Subcutaneous abdominal adipose tissue (tissue), 5 donors: Measurements from ENCODE around the gene SURF4.

Experiments
- H3K27ac ChIP-seq: one replicate; pipeline ENCODE4 v1.7.0; 2013; ENCODE audit warnings: low read depth, mild to moderate bottlenecking, inconsistent platforms, low read length, moderate library complexity
- H3K27me3 ChIP-seq, 5 donors: one replicate each; pipeline ENCODE4 v1.7.0; 2013; ENCODE audit warnings: low read length in 5 of 5, inconsistent platforms in 1 of 5; ENCODE audit not compliant: control insufficient read depth in 5 of 5, insufficient read depth in 4 of 5
- H3K36me3 ChIP-seq, 5 donors: one replicate each; pipeline ENCODE4 v1.7.0; 2013; ENCODE audit warnings: low read length in 5 of 5; ENCODE audit not compliant: control insufficient read depth in 5 of 5, insufficient read depth in 5 of 5
- H3K4me1 ChIP-seq, 5 donors: one replicate each; pipeline ENCODE4 v1.7.0; 2013; ENCODE audit warnings: low read length in 5 of 5, mild to moderate bottlenecking in 3 of 5, moderate library complexity in 1 of 5; ENCODE audit not compliant: control insufficient read depth in 5 of 5, insufficient read depth in 5 of 5
- H3K4me3 ChIP-seq, 5 donors: one replicate each; pipeline ENCODE4 v1.7.0; 2013; ENCODE audit warnings: low read length in 5 of 5, low read depth in 1 of 5
- H3K9ac ChIP-seq, 5 donors: one replicate each; pipeline ENCODE4 v1.7.0; 2013; ENCODE audit warnings: low read length in 5 of 5, mild to moderate bottlenecking in 4 of 5, moderate library complexity in 3 of 5
- H3K9me3 ChIP-seq, 5 donors: one replicate each; pipeline ENCODE4 v1.7.0; 2013; ENCODE audit warnings: low read length in 5 of 5; ENCODE audit not compliant: control insufficient read depth in 5 of 5
- donor health status: healthy.
- donor health status: healthy.
- donor health status: healthy.
- donor health status: healthy.
- donor health status: healthy.

The SURF4 gene

DNA sequence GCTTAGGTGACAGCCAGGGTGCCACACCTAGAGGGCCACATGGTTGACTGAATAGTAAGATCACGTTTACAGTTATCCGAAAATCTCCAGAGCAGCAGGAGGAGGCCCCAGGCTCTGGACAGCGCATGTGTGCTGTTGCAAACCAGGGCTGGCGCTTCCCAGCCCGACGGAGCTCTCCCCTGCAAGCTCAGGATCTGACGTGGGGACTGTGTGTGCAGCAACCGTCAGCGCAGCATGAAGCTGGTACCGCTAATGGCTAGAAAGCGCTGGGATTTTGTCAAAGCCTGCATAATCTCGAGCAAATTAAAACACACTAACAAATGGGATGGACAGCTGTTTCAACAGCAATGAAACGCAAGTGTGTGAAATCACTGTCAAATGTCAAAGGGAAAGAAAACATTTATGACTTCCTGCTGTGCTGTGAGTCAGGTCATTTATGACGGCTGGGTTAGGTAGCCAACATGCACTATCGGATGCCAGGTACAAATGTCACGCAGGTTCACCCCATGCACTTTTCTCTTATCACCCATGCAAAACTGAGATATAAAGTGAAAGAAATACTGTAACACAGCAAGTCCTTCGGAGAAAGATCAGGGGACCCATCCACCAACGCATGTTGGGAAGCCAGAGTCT is 7.5 kb downstream of the SURF4 start:
- Histone ChIP-seq H3K9ac (peak overlapping the region in 2 of 5 donors; percentile 17 to 21), H3K4me3 (peak overlapping the region in 3 of 5 donors; percentile 6 to 22 (median 6)), H3K27ac (peak overlapping the region; percentile 75)

DNA sequence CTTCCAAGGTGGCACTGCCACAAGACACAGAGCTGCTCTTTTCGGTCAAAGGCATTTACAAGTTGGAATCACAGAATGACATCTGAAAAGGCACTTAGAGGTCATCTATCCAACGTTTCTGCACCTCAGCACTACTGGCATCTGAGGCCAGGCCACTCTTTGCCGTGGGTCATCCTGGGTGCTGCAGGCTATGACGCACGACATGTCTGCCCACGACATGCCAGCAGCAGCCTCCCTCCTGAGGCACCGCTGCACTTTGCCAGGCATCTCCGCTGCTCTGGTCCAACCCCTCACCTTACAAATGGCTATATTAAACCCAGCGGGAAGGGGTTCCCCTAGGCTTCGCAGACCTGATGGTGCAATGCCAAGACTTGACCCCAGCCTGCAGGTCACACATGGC is 8.1 kb downstream of the SURF4 start:
- peak overlapping the region in 2 of 5 donors; percentile 6 to 22 for H3K4me3 ChIP-seq
- H3K27me3 ChIP-seq: no peaks in the 10 kb centered on the region
- H3K27ac ChIP-seq: peak overlapping the region; percentile 75
- no peaks in the 10 kb centered on the region for H3K9me3 ChIP-seq
- H3K9ac ChIP-seq: peak overlapping the region in 1 of 5 donors; percentile 21
- peaks cover 6 to 72% (median 62%) of the 10 kb centered on the region in 5 donors for H3K36me3 ChIP-seq
- peaks cover 28 to 62% (median 57%) of the 10 kb centered on the region in 5 donors for H3K4me1 ChIP-seq

More for the DNA sequence above, 7.5 kb downstream of the SURF4 start:
- Histone ChIP-seq H3K27me3 (no peaks in the 10 kb centered on the region), H3K9me3 (no peaks in the 10 kb centered on the region), H3K4me1 (peaks cover 28 to 67% (median 61%) of the 10 kb centered on the region in 5 donors), H3K36me3 (peaks cover 6 to 69% (median 59%) of the 10 kb centered on the region in 5 donors)

DNA sequence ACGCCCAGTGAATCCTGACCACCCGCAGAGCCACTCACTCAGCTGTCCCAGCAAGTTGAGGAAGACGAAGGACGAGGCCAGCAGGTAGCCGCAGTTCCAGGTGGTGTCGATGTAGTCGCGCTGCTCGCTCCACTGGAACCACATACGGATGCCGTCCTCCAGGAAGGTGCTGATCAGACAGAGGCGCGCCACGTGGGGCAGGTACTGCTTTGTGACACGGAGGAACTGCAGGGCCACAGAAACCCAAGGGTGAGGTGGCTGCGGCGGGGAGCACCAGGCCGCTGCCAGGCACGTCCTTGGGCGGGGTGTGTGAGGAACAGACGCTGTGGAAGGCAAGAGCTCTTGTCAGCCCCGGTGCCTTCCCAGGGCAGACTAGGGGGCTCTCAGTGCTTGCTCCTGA is 8.6 kb downstream of the SURF4 start:
- Histone ChIP-seq H3K36me3 (peaks cover 6 to 74% (median 67%) of the 10 kb centered on the region in 5 donors), H3K9ac (no peak overlapping the region), H3K27ac (peak overlapping the region; percentile 75), H3K4me3 (no peak overlapping the region), H3K9me3 (no peaks in the 10 kb centered on the region), H3K27me3 (no peaks in the 10 kb centered on the region), H3K4me1 (peaks cover 28 to 62% (median 51%) of the 10 kb centered on the region in 5 donors)

DNA sequence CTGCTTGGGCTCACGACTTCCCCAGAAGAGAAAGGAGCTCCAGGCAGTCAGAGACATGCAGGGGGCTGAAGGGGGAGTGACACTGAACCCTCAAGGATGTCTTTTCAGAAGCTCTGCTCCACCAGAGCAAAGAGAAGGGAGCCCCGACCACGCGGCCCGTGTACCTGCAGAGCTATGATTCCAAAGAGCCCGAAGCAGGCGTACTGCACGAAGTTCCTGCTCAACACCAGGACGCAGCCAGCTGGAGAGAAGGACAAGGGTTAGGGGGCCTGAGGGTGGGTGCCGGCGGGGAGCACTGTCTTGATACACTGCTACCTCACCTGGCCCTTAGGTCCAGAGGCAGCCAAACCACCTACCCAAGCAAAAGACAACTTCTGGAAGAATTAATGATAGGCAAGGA is 9.4 kb downstream of the SURF4 start:
- H3K36me3 ChIP-seq: peaks cover 6 to 80% (median 73%) of the 10 kb centered on the region in 5 donors
- H3K9me3 ChIP-seq: no peaks in the 10 kb centered on the region
- no peaks in the 10 kb centered on the region for H3K27me3 ChIP-seq
- H3K4me1 ChIP-seq: peaks cover 24 to 54% (median 43%) of the 10 kb centered on the region in 5 donors
- H3K27ac ChIP-seq: no peak overlapping the region
- no peak overlapping the region for H3K4me3 ChIP-seq
- H3K9ac ChIP-seq: no peak overlapping the region

DNA sequence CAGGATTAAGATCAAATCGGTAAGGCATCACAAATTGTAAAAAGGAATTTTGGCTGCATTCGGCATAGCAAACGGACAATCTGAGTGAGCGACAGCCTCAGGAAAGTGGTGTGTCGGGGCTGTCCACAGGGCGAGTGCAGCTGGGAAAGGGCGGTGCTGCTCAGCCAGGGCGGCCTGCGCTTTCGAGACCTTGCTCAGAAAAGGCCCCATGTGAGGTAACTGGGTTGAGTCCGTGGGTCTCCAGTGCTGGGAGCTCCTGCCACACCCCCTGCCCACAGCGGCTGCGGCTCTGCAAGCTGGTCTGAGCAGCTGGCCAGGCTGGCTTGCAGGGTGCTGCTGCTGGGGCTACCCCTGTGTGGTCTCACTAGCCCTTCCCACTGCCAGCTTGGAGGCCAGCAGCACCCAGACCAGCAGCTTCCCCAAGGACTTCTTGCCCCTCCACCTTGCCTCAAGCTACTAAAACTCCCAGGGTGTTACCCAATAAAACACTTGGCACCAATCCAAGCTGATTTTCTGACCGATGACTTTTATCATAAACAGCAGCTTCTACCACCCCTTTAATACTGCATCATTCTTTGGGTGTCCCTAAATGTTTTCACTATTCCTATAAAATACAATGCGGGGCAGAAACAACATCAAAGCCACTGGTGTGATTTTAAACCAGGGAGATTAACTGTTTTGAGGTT is 13.4 kb downstream of the SURF4 start:
- no peak overlapping the region for H3K4me3 ChIP-seq
- peaks cover 6 to 92% (median 77%) of the 10 kb centered on the region in 5 donors for H3K36me3 ChIP-seq
- H3K4me1 ChIP-seq: peaks cover 3 to 39% (median 18%) of the 10 kb centered on the region in 5 donors
- H3K9me3 ChIP-seq: no peaks in the 10 kb centered on the region
- no peak overlapping the region for H3K27ac ChIP-seq
- H3K9ac ChIP-seq: no peak overlapping the region
- no peaks in the 10 kb centered on the region for H3K27me3 ChIP-seq

DNA sequence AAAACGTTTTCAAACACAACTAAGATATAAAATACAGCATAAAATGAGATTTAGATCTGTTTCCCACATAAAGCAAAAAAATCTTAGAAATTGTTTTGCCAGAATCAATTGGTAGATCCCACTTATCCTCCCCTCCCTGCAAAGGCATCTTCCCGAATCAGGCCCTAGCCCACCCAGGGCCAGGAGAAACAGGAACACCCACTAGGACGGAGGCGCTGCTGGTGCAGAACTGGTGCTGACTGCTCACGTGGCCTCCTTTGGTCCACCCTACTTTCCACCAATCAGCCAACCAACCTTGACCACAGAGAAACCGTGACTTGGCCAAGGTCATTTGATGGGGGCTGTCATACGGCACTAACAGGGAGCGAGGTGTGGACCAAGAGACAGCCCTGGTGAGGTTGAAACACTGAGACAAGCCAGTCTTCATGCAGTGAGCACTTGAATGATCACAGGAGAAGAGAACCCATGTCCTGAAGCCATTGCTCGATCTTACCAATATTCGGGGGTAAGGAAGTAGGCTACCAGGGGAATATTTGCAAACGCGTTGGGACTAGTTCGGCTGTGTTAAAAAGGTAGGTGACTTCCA is 14.3 kb downstream of the SURF4 start:
- Histone ChIP-seq H3K27ac (no peak overlapping the region), H3K4me1 (peaks cover 2 to 39% (median 23%) of the 10 kb centered on the region in 5 donors), H3K9ac (no peak overlapping the region), H3K27me3 (no peaks in the 10 kb centered on the region), H3K9me3 (no peaks in the 10 kb centered on the region), H3K4me3 (no peak overlapping the region), H3K36me3 (peaks cover 6 to 83% (median 68%) of the 10 kb centered on the region in 5 donors)

DNA sequence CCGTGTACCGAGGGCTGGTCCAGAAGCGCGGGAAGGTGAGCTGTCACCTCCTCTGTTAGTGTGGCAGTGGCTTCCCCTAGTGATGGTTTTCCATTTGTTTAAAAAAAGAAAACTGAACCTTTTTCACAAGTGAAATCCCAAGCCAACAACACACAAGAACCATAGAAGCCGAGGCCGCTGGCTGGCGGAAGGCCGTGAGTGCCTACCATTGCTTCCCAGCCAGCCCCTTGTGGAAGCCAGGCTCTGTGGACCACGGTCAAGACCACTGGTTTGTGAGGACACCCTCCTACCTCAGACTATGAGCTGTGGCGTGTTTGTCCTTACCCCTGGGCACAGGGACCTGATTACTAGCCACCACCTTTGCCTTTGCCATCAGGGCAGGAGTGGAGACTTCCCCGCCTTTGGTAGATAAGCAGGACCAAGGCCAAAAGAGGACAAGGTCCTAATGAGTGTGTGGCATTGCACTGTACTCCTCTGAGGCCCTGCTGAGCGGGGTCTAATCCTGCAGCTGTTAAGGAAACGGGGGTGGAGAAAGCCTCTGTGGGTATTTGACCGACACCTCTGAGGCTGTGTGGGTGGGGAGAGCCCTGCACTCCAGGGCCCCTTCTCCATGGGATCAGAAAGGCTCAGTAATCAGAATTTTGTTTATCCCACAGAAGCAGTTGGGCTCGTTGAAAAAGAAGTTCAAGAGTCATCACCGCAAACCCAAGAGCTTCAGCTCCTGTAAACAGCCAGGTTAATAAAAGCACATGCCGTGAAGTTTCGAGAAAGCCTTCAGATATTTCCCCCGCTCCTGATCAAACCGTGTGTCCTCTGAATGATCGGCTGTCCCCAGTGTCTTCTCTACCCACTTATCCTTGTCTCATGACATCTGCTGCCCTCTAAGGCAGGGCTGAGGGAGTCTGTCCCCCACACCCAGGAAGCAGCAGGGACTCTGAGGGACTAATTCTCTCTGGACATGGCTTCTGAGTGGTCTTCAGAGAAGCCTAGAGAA is 15.2 kb downstream of the SURF4 start:
- Histone ChIP-seq H3K9ac (peak overlapping the region in 1 of 5 donors; percentile 0), H3K4me1 (peaks cover 2 to 43% (median 28%) of the 10 kb centered on the region in 5 donors), H3K4me3 (no peak overlapping the region), H3K36me3 (peaks cover 2 to 74% (median 59%) of the 10 kb centered on the region in 5 donors), H3K27ac (no peak overlapping the region), H3K27me3 (no peaks in the 10 kb centered on the region), H3K9me3 (no peaks in the 10 kb centered on the region)

DNA sequence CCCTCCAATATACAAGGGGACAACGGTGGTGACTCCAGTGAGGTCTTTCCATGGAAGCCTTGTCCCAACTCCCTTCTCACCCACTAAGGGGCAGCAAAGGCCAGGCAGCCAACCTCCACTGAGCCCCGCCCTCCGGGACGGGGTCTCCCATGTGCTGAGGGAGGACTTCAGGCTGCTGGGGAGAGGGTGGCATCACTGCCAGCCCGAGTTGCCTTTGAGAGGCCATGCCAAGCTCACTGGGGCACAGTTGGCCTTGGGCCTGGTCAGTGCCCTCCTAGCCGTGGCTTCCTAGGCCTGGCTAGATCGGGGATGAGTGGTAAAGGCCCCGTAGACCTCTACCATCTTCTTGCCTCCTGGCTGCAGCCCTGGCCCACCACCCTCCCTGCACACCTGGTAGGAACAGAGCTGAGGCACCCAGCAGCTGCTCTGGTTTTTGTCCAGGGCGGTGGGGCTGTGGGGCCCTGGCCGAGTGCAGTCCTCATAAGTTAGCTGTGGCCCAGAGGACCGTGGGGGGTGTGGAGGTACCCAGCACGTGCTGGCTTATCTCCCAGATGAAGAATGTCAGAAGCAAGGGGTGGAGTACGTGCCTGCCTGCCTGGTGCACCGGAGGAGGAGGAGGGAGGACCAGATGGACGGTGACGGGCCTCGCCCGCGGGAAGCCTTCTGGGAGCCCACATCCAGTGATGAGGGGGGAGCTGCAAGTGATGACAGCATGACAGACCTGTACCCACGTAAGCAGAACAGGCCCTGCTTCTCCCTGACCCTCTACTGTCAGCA is 16.3 kb downstream of the SURF4 start:
- Histone ChIP-seq H3K36me3 (peaks cover 0 to 66% (median 48%) of the 10 kb centered on the region in 5 donors), H3K4me1 (peaks cover 3 to 55% (median 36%) of the 10 kb centered on the region in 5 donors), H3K27me3 (no peaks in the 10 kb centered on the region), H3K9me3 (no peaks in the 10 kb centered on the region), H3K9ac (peak overlapping the region in 1 of 5 donors; percentile 42), H3K4me3 (no peak overlapping the region), H3K27ac (no peak overlapping the region)

DNA sequence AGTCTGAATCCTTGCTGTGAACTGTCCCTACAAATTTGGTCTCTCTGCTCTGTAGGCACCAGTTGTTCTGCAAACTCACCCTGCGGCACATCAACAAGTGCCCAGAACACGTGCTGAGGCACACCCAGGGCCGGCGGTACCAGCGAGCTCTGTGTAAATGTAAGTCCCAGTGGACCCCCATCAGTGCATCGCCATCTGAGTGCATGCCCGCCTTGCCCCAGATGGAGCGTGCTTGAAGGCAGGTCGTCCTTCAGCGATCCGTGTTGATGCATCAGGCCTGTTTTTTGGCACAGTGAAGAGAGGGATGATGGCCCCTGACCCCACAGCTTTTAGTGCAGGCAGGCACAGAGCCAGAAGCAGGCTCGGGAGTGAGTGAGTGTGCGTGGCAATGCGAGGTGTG is 18.2 kb downstream of the SURF4 start:
- no peaks in the 10 kb centered on the region for H3K27me3 ChIP-seq
- no peaks in the 10 kb centered on the region for H3K9me3 ChIP-seq
- H3K4me1 ChIP-seq: peaks cover 2 to 53% (median 36%) of the 10 kb centered on the region in 5 donors
- H3K27ac ChIP-seq: no peak overlapping the region
- H3K4me3 ChIP-seq: peak overlapping the region in 2 of 5 donors; percentile 72 to 78
- peak overlapping the region in 1 of 5 donors; percentile 41 for H3K9ac ChIP-seq
- H3K36me3 ChIP-seq: peaks cover 0 to 65% (median 37%) of the 10 kb centered on the region in 5 donors
